ENCODE data around the gene CYB561D2. TPM values are rescaled to one million over a fixed set of nuclear protein-coding genes. Genes with fewer than 3 reads are reported as not detected.

CYB561D2 gene
- total and polyA plus RNA-seq, 3 donors from 2014 or later, result 16.0 to 21.1 (median 18.9) TPM

DNA sequence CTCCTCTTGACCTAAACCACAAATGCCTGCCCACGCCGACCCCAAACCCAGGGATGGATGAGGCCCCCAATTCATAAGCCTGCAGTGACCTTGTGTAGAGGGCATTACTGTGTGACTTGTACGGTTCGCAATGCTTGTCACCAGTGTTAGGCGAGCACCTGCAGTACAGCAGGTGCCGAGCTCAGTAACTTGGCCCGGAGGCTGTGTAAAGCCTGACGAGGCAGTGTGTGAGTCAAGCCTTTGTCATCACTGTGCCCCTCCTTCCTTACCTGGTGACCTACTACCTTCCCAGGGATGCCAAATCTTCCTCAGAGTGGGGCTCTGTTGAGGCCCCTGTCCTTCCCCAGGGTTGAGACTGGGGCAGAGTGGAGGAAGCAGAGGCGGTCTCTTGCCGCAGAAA, 45.8 kb downstream of the CYB561D2 start:
- intact Hi-C loops (cut with DNase I; ENCODE audit: low total_unique reads), result no loop called here
- no peaks in the 10 kb centered on the region for H3K9me3 ChIP-seq
- TF ChIP-seq POLR2A (IDR thresholded peaks at IDR 0.05), result no peak
- TF ChIP-seq, protein P1, sequence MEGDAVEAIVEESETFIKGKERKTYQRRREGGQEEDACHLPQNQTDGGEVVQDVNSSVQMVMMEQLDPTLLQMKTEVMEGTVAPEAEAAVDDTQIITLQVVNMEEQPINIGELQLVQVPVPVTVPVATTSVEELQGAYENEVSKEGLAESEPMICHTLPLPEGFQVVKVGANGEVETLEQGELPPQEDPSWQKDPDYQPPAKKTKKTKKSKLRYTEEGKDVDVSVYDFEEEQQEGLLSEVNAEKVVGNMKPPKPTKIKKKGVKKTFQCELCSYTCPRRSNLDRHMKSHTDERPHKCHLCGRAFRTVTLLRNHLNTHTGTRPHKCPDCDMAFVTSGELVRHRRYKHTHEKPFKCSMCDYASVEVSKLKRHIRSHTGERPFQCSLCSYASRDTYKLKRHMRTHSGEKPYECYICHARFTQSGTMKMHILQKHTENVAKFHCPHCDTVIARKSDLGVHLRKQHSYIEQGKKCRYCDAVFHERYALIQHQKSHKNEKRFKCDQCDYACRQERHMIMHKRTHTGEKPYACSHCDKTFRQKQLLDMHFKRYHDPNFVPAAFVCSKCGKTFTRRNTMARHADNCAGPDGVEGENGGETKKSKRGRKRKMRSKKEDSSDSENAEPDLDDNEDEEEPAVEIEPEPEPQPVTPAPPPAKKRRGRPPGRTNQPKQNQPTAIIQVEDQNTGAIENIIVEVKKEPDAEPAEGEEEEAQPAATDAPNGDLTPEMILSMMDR (IDR thresholded peaks at IDR 0.05), result no peak
- no peaks in the 10 kb centered on the region for H3K4me1 ChIP-seq
- no peak overlapping the region for H3K27ac ChIP-seq
- no peak overlapping the region for H3K4me3 ChIP-seq
- H3K27me3 ChIP-seq, result no peaks in the 10 kb centered on the region
- 94% methylated on average over 7 to 10 of the region's 10 CpGs for WGBS, 2 donors
- DNase-seq, result no peak
- no peaks in the 10 kb centered on the region for H3K36me3 ChIP-seq (ENCODE audit: low read depth, missing control alignments)

DNA sequence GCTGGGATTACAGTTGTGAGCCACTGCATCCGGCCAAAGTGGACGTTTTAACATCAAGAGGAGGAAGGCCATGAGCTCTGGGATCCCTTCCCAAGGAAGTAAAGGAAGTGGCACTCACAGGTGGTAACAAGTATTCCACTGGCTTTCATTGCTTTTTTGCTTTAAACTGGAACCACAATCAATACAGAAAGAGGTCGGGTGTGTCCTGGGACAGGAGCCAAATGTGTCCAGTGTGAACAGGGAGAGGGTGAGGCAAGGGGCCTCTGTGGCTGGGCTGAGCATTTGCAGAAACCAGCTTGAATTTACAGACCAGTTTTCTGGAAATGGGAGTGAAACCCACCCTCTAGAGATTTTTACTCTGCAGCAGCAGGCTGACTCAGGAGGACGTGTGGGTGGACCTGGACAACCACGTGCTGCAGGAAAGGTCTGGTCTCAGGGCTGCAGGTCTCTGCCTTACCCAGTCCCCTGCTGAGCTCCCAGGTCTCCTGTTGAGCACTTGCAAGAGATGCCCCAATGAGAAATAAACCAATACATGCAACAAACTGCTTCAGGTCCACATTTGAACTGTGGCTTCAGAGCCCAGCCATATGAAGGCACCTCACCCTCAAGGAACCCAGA, 51.4 kb downstream of the CYB561D2 start:
- intact Hi-C loops (cut with DNase I; ENCODE audit: low total_unique reads), result no loop called here
- Histone ChIP-seq H3K4me3 (no peak overlapping the region), H3K27me3 (no peaks in the 10 kb centered on the region), H3K27ac (no peak overlapping the region), H3K36me3 (ENCODE audit: low read depth, missing control alignments) (no peaks in the 10 kb centered on the region), H3K9me3 (no peaks in the 10 kb centered on the region), H3K4me1 (no peaks in the 10 kb centered on the region)
- DNase-seq, result no peak
- 52 to 56% methylated on average over 5 of the region's 5 CpGs for WGBS, 2 donors
- TF ChIP-seq POLR2A (IDR thresholded peaks at IDR 0.05), result no peak
- TF ChIP-seq, protein P1 (IDR thresholded peaks at IDR 0.05), result no peak

Other genes with a start within 250 kb of the CYB561D2 start
- 1 to 10 TPM; 6.9 to 8.3 TPM for gene SEMA3F, start 195.5 kb upstream of the CYB561D2 start, total RNA-seq
- gene SEMA3F, start 195.5 kb upstream of the CYB561D2 start, polyA plus RNA-seq (ENCODE audit: insufficient read depth, low read depth, low replicate concordance), result 7.5 TPM
- gene GNAT1, start 159.3 kb upstream of the CYB561D2 start, total RNA-seq, result 1 to 10 TPM in 1 of 2 donors, under 1 TPM in 1; 0.93 to 1.2 TPM
- gene GNAT1, start 159.3 kb upstream of the CYB561D2 start, polyA plus RNA-seq (ENCODE audit: insufficient read depth, low read depth, low replicate concordance), result 2.3 TPM
- gene SLC38A3, start 145.6 kb upstream of the CYB561D2 start, total RNA-seq, result 1 to 10 TPM; 4.3 to 5.4 TPM
- gene SLC38A3, start 145.6 kb upstream of the CYB561D2 start, polyA plus RNA-seq (ENCODE audit: insufficient read depth, low read depth, low replicate concordance), result 3.4 TPM
- gene GNAI2, start 114.7 kb upstream of the CYB561D2 start, total RNA-seq, result 100 to 1,000 TPM; 239 to 343 TPM
- gene GNAI2, start 114.7 kb upstream of the CYB561D2 start, polyA plus RNA-seq (ENCODE audit: insufficient read depth, low read depth, low replicate concordance), result 238 TPM
- 10 to 100 TPM; 12.9 to 26.7 TPM for gene SEMA3B, start 81.7 kb upstream of the CYB561D2 start, total RNA-seq
- gene SEMA3B, start 81.7 kb upstream of the CYB561D2 start, polyA plus RNA-seq (ENCODE audit: insufficient read depth, low read depth, low replicate concordance), result 30.2 TPM
- 1 to 10 TPM; 1.5 to 3.2 TPM for gene LSMEM2, start 71.8 kb upstream of the CYB561D2 start, total RNA-seq
- 2.6 TPM for gene LSMEM2, start 71.8 kb upstream of the CYB561D2 start, polyA plus RNA-seq (ENCODE audit: insufficient read depth, low read depth, low replicate concordance)
- 10 to 100 TPM; 55.3 to 60.9 TPM for gene IFRD2, start 58.4 kb upstream of the CYB561D2 start, total RNA-seq
- 42.3 TPM for gene IFRD2, start 58.4 kb upstream of the CYB561D2 start, polyA plus RNA-seq (ENCODE audit: insufficient read depth, low read depth, low replicate concordance)
- 10 to 100 TPM; 13.8 to 25.2 TPM for gene HYAL3, start 51.5 kb upstream of the CYB561D2 start, total RNA-seq
- gene HYAL3, start 51.5 kb upstream of the CYB561D2 start, polyA plus RNA-seq (ENCODE audit: insufficient read depth, low read depth, low replicate concordance), result 27.9 TPM
- gene NAA80, start 51.5 kb upstream of the CYB561D2 start, total RNA-seq, result 10 to 100 TPM; 37.9 to 79.4 TPM
- 72.4 TPM for gene NAA80, start 51.5 kb upstream of the CYB561D2 start, polyA plus RNA-seq (ENCODE audit: insufficient read depth, low read depth, low replicate concordance)
- 1 to 10 TPM; 2.7 to 3.2 TPM for gene HYAL1, start 47.3 kb upstream of the CYB561D2 start, total RNA-seq
- gene HYAL1, start 47.3 kb upstream of the CYB561D2 start, polyA plus RNA-seq (ENCODE audit: insufficient read depth, low read depth, low replicate concordance), result 3.7 TPM
- gene HYAL2, start 28.1 kb upstream of the CYB561D2 start, total RNA-seq, result 100 to 1,000 TPM in 1 of 2 donors, 10 to 100 TPM in 1; 90.9 to 111 TPM
- 58.6 TPM for gene HYAL2, start 28.1 kb upstream of the CYB561D2 start, polyA plus RNA-seq (ENCODE audit: insufficient read depth, low read depth, low replicate concordance)
- gene TUSC2, start 22.6 kb upstream of the CYB561D2 start, total RNA-seq, result 10 to 100 TPM; 32.7 to 44.5 TPM
- gene TUSC2, start 22.6 kb upstream of the CYB561D2 start, polyA plus RNA-seq (ENCODE audit: insufficient read depth, low read depth, low replicate concordance), result 43.4 TPM
- gene RASSF1, start 10.0 kb upstream of the CYB561D2 start, total RNA-seq, result 10 to 100 TPM; 50.0 to 52.2 TPM
- 60.1 TPM for gene RASSF1, start 10.0 kb upstream of the CYB561D2 start, polyA plus RNA-seq (ENCODE audit: insufficient read depth, low read depth, low replicate concordance)
- gene ZMYND10, start 5.1 kb upstream of the CYB561D2 start, total RNA-seq, result 100 to 1,000 TPM; 241 to 335 TPM
- gene ZMYND10, start 5.1 kb upstream of the CYB561D2 start, polyA plus RNA-seq (ENCODE audit: insufficient read depth, low read depth, low replicate concordance), result 763 TPM
- 10 to 100 TPM; 26.9 to 29.2 TPM for gene NPRL2, start 87 bp upstream of the CYB561D2 start, total RNA-seq
- 28.0 TPM for gene NPRL2, start 87 bp upstream of the CYB561D2 start, polyA plus RNA-seq (ENCODE audit: insufficient read depth, low read depth, low replicate concordance)
- 10 to 100 TPM; 63.2 to 72.4 TPM for gene TMEM115, start 8.7 kb downstream of the CYB561D2 start, total RNA-seq
- 37.6 TPM for gene TMEM115, start 8.7 kb downstream of the CYB561D2 start, polyA plus RNA-seq (ENCODE audit: insufficient read depth, low read depth, low replicate concordance)
- 10 to 100 TPM; 16.1 to 19.3 TPM for gene CACNA2D2, start 152.8 kb downstream of the CYB561D2 start, total RNA-seq
- gene CACNA2D2, start 152.8 kb downstream of the CYB561D2 start, polyA plus RNA-seq (ENCODE audit: insufficient read depth, low read depth, low replicate concordance), result 15.9 TPM
- 10 to 100 TPM; 21.0 to 28.8 TPM for gene C3orf18, start 216.9 kb downstream of the CYB561D2 start, total RNA-seq
- 14.9 TPM for gene C3orf18, start 216.9 kb downstream of the CYB561D2 start, polyA plus RNA-seq (ENCODE audit: insufficient read depth, low read depth, low replicate concordance)
- 10 to 100 TPM; 12.8 to 13.1 TPM for gene HEMK1, start 218.7 kb downstream of the CYB561D2 start, total RNA-seq
- 25.7 TPM for gene HEMK1, start 218.7 kb downstream of the CYB561D2 start, polyA plus RNA-seq (ENCODE audit: insufficient read depth, low read depth, low replicate concordance)

Data from testis (tissue), 3 donors.